Measurements from ENCODE around the gene M6PR. TPM values are rescaled to one million over a fixed set of nuclear protein-coding genes. Genes with fewer than 3 reads are reported as not detected.
A peak's percentile ranks its signal among the peaks of the same experiment; 100 is the strongest.

Gene M6PR
- total RNA-seq (ENCODE audit: unreplicated experiment): 186 TPM
- long read RNA-seq, transcript M6PR-201 (7 exons, 2,756 nt): major isoform, 71 of 108 reads
- long read RNA-seq, partial matches to known transcripts: 9 of 108 reads
- long read RNA-seq, other reads (novel, unspliced or antisense): 28 of 108 reads

- H3K27me3 Mint-ChIP-seq (ENCODE audit: unreplicated experiment): peaks cover 8% of the 10 kb centered on the region
- peaks cover 26% of the 10 kb centered on the region for H3K4me1 Mint-ChIP-seq (ENCODE audit: unreplicated experiment)
- peaks cover 15% of the 10 kb centered on the region for H3K36me3 Mint-ChIP-seq (ENCODE audit: low read depth, unreplicated experiment)
- peak within 1 kb of the TSS; percentile 97 for H3K4me3 Mint-ChIP-seq (ENCODE audit: unreplicated experiment)
- H3K27ac Mint-ChIP-seq (ENCODE audit: unreplicated experiment): peak within 1 kb of the TSS; percentile 95
- peak; percentile 90 for DNase-seq (ENCODE audit: low spot score)
- no peak for TF ChIP-seq CTCF (IDR thresholded peaks at IDR 0.05; ENCODE audit: unreplicated experiment)
- peaks cover 5% of the 10 kb centered on the region for H3K9me3 Mint-ChIP-seq (ENCODE audit: unreplicated experiment)
Observed at GRCh38 chr12:8949342-8950220, at the start of gene M6PR. Gene M6PR (minus strand): TSS chr12:8949645. CDS start chr12:8946404, 3,241 bp downstream.

- no peak for TF ChIP-seq CTCF (IDR thresholded peaks at IDR 0.05; ENCODE audit: unreplicated experiment)
- Mint-ChIP-seq H3K4me1 (ENCODE audit: unreplicated experiment) (peaks cover 28% of the 10 kb centered on the region), H3K36me3 (ENCODE audit: low read depth, unreplicated experiment) (no peaks in the 10 kb centered on the region), H3K27me3 (ENCODE audit: unreplicated experiment) (no peaks in the 10 kb centered on the region), H3K27ac (ENCODE audit: unreplicated experiment) (no peak overlapping the region), H3K9me3 (ENCODE audit: unreplicated experiment) (no peaks in the 10 kb centered on the region), H3K4me3 (ENCODE audit: unreplicated experiment) (no peak overlapping the region)
- no peak for DNase-seq (ENCODE audit: low spot score)
Observed at GRCh38 chr12:8996682-8997405, 47.4 kb upstream of the M6PR start.

GRCh38 chr12:8995021-8995775 lies 45.8 kb upstream of the M6PR start:
- no peak for TF ChIP-seq CTCF (IDR thresholded peaks at IDR 0.05; ENCODE audit: unreplicated experiment)
- no peaks in the 10 kb centered on the region for H3K9me3 Mint-ChIP-seq (ENCODE audit: unreplicated experiment)
- no peaks in the 10 kb centered on the region for H3K27me3 Mint-ChIP-seq (ENCODE audit: unreplicated experiment)
- H3K4me3 Mint-ChIP-seq (ENCODE audit: unreplicated experiment): no peak overlapping the region
- peaks cover 28% of the 10 kb centered on the region for H3K4me1 Mint-ChIP-seq (ENCODE audit: unreplicated experiment)
- no peak overlapping the region for H3K27ac Mint-ChIP-seq (ENCODE audit: unreplicated experiment)
- DNase-seq (ENCODE audit: low spot score): no peak
- H3K36me3 Mint-ChIP-seq (ENCODE audit: low read depth, unreplicated experiment): no peaks in the 10 kb centered on the region

- Mint-ChIP-seq H3K4me1 (ENCODE audit: unreplicated experiment) (peaks cover 32% of the 10 kb centered on the region), H3K4me3 (ENCODE audit: unreplicated experiment) (no peak overlapping the region), H3K27me3 (ENCODE audit: unreplicated experiment) (no peaks in the 10 kb centered on the region), H3K27ac (ENCODE audit: unreplicated experiment) (no peak overlapping the region), H3K36me3 (ENCODE audit: low read depth, unreplicated experiment) (no peaks in the 10 kb centered on the region), H3K9me3 (ENCODE audit: unreplicated experiment) (no peaks in the 10 kb centered on the region)
- no peak for TF ChIP-seq CTCF (IDR thresholded peaks at IDR 0.05; ENCODE audit: unreplicated experiment)
- no peak for DNase-seq (ENCODE audit: low spot score)
Observed at GRCh38 chr12:8993827-8994226, 44.4 kb upstream of the M6PR start.
